SJSA1 (cell line): ENCODE measurements around the gene WDR72. TPM values are rescaled to one million over a fixed set of nuclear protein-coding genes. Genes with fewer than 3 reads are reported as not detected.
A peak's percentile ranks its signal among the peaks of the same experiment; 100 is the strongest.

Experiments
- DNase-seq, 2 experiments: peaks; one replicate each; pipeline ENCODE4 v3.0.0-alpha.2; 2015 to 2020; ENCODE audit warnings: low spot score in 2 of 2, low read depth in 1 of 2
- H3K27ac ChIP-seq: fragments of 250-450 bp; sonication (Bioruptor Pico); 2 replicates; pipeline ENCODE4 v1.5.1; 2020; ENCODE audit warnings: mild to moderate bottlenecking, moderate library complexity
- H3K27me3 ChIP-seq: fragments of 250-450 bp; sonication (Bioruptor Pico); replicated peaks from 2 replicates; pipeline ENCODE4 v1.5.1; 2020; ENCODE audit warnings: mild to moderate bottlenecking, moderate library complexity
- H3K36me3 ChIP-seq: fragments of 250-450 bp; sonication (Bioruptor Pico); 2 replicates; pipeline ENCODE4 v1.5.1; 2020; ENCODE audit warnings: mild to moderate bottlenecking
- H3K4me1 ChIP-seq: fragments of 250-450 bp; sonication (Bioruptor Pico); replicated peaks from 2 replicates; pipeline ENCODE4 v1.6.1; 2021; ENCODE audit warnings: mild to moderate bottlenecking
- H3K4me3 ChIP-seq: fragments of 250-450 bp; sonication (Bioruptor Pico); 2 replicates; pipeline ENCODE4 v1.5.1; 2020; ENCODE audit warnings: mild to moderate bottlenecking
- H3K9me3 ChIP-seq: fragments of 250-450 bp; sonication (Bioruptor Pico); replicated peaks from 2 replicates; pipeline ENCODE4 v1.5.1; 2020; ENCODE audit warnings: mild to moderate bottlenecking
- total RNA-seq: library from RNA; depleted of rRNA; stranded (reverse); fragments of >200 nt; shearing (Covaris generic); gene quantifications from 2 replicates; pipeline ENCODE4 v1.2.3, GENCODE V29; 2014

The WDR72 gene
- total RNA-seq, 1 experiment from 2014 or later = not detected

GRCh38 chr15:53671545-53671944 is 87.9 kb downstream of the WDR72 start:
- Histone ChIP-seq H3K9me3 (no peaks in the 10 kb centered on the region), H3K27me3 (no peaks in the 10 kb centered on the region), H3K27ac (no peak overlapping the region), H3K4me3 (no peak overlapping the region), H3K4me1 (no peaks in the 10 kb centered on the region), H3K36me3 (no peaks in the 10 kb centered on the region)
- DNase-seq = no peak

GRCh38 chr15:53670701-53671100 is 88.8 kb downstream of the WDR72 start:
- no peaks in the 10 kb centered on the region for H3K9me3 ChIP-seq
- no peak overlapping the region for H3K27ac ChIP-seq
- no peak overlapping the region for H3K4me3 ChIP-seq
- no peaks in the 10 kb centered on the region for H3K27me3 ChIP-seq
- no peak for DNase-seq
- no peaks in the 10 kb centered on the region for H3K4me1 ChIP-seq
- no peaks in the 10 kb centered on the region for H3K36me3 ChIP-seq

- H3K4me1 ChIP-seq = no peaks in the 10 kb centered on the region
- H3K27ac ChIP-seq = no peak overlapping the region
- no peaks in the 10 kb centered on the region for H3K27me3 ChIP-seq
- no peak overlapping the region for H3K4me3 ChIP-seq
- no peaks in the 10 kb centered on the region for H3K9me3 ChIP-seq
- no peaks in the 10 kb centered on the region for H3K36me3 ChIP-seq
- DNase-seq = no peak
Observed at GRCh38 chr15:53665930-53666329, 93.5 kb downstream of the WDR72 start.

DNA sequence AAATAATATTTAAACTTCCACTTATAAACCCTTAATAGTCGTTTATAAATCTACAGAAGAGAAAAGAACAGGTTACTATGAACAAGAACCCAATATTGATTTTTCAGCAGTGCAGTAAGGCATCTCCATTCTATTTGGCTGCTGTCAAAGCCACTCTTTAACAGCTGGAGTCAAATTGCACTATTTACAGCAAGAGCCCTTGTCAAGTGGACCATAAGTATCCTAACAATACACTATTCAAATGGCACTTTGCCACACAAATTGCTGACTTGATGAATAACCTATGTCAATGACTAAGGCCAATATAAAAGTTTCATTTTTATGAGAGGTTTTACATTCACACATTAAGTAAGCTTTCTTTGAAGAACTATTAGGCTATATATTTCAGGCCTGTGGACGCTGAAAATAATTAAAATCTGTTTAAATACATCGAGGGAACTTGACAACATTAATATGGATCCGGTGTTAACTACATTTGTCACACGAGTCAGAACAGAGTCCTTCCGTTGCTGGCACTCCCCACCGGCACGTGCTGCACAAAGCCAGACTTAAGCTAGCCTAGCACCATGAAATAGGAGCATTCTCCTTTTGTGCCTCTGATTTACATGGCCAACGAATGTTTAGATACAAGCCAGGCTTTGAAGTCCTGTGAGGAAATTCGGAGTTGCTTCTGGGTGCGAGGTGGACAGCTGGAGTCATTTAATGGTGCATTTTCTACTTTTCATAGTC is 100.5 kb downstream of the WDR72 start:
- H3K4me1 ChIP-seq = no peaks in the 10 kb centered on the region
- H3K27ac ChIP-seq = no peak overlapping the region
- H3K4me3 ChIP-seq = no peak overlapping the region
- no peaks in the 10 kb centered on the region for H3K9me3 ChIP-seq
- no peaks in the 10 kb centered on the region for H3K27me3 ChIP-seq
- H3K36me3 ChIP-seq = no peaks in the 10 kb centered on the region
- DNase-seq = no peak

DNA sequence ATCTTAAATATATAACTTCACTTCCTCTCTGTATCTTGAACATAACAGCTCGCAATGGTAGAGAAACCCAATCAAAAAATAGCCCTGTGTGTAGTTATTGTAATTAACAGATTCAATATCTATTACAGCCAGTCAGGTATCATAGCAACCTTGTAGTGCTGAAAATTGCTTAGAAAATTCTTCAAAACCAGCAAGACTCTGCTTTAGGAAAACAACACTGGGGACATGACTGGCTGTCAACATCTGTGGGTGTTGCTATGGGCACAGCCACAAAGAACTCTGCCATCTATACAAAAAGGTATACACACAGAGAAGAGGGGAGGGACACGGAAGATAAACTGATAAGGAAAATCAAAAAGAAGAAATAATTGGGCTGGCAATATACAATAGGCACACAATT is 101.2 kb downstream of the WDR72 start:
- Histone ChIP-seq H3K4me3 (no peak overlapping the region), H3K27ac (no peak overlapping the region), H3K36me3 (no peaks in the 10 kb centered on the region), H3K27me3 (no peaks in the 10 kb centered on the region), H3K4me1 (no peaks in the 10 kb centered on the region), H3K9me3 (no peaks in the 10 kb centered on the region)
- no peak for DNase-seq

DNA sequence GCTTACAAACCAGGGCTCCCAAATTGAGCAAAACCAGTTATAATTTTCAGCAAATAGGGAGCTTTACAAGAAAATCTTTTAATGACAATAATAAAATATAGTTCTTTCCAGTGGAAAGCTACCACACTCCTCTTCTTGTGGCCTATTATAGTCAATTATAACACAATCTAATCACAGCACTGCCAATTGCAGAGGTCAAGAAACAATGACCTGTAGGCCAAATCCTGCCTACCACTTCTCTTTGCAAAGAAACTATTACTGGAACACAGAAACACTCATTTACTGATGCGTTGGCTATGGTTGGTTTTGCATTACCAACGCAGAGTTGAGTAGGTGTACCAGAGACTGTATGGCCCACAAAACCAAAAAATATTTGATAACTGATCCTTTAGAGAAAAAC is 110.5 kb downstream of the WDR72 start:
- Histone ChIP-seq H3K9me3 (no peaks in the 10 kb centered on the region), H3K4me1 (no peaks in the 10 kb centered on the region), H3K27me3 (no peaks in the 10 kb centered on the region), H3K4me3 (no peak overlapping the region), H3K36me3 (no peaks in the 10 kb centered on the region), H3K27ac (no peak overlapping the region)
- DNase-seq = no peak

- H3K27me3 ChIP-seq = no peaks in the 10 kb centered on the region
- DNase-seq = no peak
- no peak overlapping the region for H3K4me3 ChIP-seq
- H3K27ac ChIP-seq = no peak overlapping the region
- H3K9me3 ChIP-seq = no peaks in the 10 kb centered on the region
- no peaks in the 10 kb centered on the region for H3K36me3 ChIP-seq
- no peaks in the 10 kb centered on the region for H3K4me1 ChIP-seq
Observed at GRCh38 chr15:53644660-53645059, 114.8 kb downstream of the WDR72 start.

DNA sequence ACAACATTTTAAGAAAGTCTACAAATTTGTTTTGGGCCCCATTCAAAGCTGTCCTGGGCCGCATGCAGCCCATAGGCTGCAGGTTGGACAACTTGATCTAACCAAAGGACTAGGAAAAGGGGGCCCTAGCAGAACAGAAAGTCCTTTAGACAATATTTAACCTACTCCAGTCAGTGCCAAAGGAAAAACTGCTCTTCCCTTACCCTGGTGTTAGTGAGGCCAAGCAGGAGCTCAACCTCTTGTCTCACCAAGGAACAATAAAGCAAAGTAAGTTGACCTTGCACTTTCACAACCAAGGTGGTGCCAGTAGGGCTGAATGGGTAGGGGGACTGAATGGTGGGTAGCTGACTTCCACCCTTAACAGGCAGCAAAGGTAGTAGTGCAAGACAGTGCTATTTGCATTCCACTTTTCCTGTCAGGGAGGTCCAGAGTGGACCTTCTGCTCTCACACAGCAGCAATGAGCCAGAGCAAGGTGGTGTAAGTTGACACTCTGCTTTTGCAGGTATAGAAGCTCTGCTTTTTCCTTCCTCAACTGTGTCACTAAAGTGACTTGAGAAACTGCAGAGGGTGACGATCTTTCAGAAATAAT is 124.9 kb downstream of the WDR72 start:
- DNase-seq = no peak
- H3K4me1 ChIP-seq = no peaks in the 10 kb centered on the region
- no peaks in the 10 kb centered on the region for H3K27me3 ChIP-seq
- H3K9me3 ChIP-seq = no peaks in the 10 kb centered on the region
- no peak overlapping the region for H3K27ac ChIP-seq
- no peaks in the 10 kb centered on the region for H3K36me3 ChIP-seq
- H3K4me3 ChIP-seq = no peak overlapping the region

GRCh38 chr15:53627279-53627678 is 132.2 kb downstream of the WDR72 start:
- H3K9me3 ChIP-seq = no peaks in the 10 kb centered on the region
- no peak for DNase-seq
- H3K36me3 ChIP-seq = no peaks in the 10 kb centered on the region
- no peak overlapping the region for H3K27ac ChIP-seq
- no peaks in the 10 kb centered on the region for H3K4me1 ChIP-seq
- H3K27me3 ChIP-seq = no peaks in the 10 kb centered on the region
- H3K4me3 ChIP-seq = no peak overlapping the region

- H3K27me3 ChIP-seq = no peaks in the 10 kb centered on the region
- H3K36me3 ChIP-seq = no peaks in the 10 kb centered on the region
- H3K4me3 ChIP-seq = no peak overlapping the region
- no peaks in the 10 kb centered on the region for H3K4me1 ChIP-seq
- no peaks in the 10 kb centered on the region for H3K9me3 ChIP-seq
- no peak overlapping the region for H3K27ac ChIP-seq
- DNase-seq = no peak
Observed at GRCh38 chr15:53625962-53626845, 133.3 kb downstream of the WDR72 start.

- H3K9me3 ChIP-seq = no peaks in the 10 kb centered on the region
Observed at GRCh38 chr15:53625260-53625659, 134.2 kb downstream of the WDR72 start.

GRCh38 chr15:53618461-53618860 is 141.0 kb downstream of the WDR72 start:
- Histone ChIP-seq H3K27me3 (no peaks in the 10 kb centered on the region), H3K36me3 (no peaks in the 10 kb centered on the region), H3K4me3 (no peak overlapping the region), H3K4me1 (no peaks in the 10 kb centered on the region), H3K27ac (no peak overlapping the region), H3K9me3 (no peaks in the 10 kb centered on the region)
- DNase-seq = no peak

More at GRCh38 chr15:53625260-53625659, 134.2 kb downstream of the WDR72 start:
- no peak overlapping the region for H3K4me3 ChIP-seq
- no peak overlapping the region for H3K27ac ChIP-seq
- no peak for DNase-seq
- no peaks in the 10 kb centered on the region for H3K36me3 ChIP-seq
- H3K4me1 ChIP-seq = no peaks in the 10 kb centered on the region
- no peaks in the 10 kb centered on the region for H3K27me3 ChIP-seq

DNA sequence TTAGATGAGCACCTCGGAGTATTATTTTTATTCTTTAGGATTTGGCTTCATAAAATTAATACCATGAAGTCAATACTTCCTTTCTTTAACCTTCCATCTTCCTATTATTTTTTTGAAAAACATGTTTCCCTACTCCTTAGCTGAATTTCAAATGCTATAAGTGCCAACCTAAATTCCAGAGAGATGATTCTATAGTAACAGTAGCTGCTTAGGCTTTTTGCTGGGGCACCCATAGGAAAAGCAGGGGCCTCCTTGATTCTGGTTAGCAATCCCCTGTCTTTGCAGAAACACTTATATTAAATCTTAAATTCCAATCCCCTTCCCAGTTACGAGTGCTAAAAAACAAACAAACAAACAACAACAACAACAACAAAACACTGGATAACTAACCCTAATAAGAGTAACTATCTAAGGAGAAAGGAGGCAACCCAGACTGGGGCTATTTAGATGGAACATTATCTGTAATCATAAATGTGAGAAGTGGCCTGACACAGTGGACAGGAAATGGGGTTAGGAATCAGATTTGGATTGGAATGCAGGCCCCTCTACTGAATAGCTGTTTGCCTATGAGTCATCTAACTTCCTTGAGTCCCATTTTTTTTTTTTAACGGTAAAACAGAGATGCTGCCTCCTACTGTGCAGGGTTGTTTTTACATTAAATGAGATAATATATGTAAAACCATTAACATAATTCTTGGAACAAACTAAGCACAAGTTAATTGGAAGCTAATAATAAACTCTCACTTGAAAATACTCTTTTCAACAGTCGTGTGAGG is 148.1 kb downstream of the WDR72 start:
- Histone ChIP-seq H3K4me1 (peaks cover 17% of the 10 kb centered on the region), H3K9me3 (no peaks in the 10 kb centered on the region), H3K36me3 (no peaks in the 10 kb centered on the region), H3K4me3 (no peak overlapping the region), H3K27me3 (no peaks in the 10 kb centered on the region; the same call in 1 of the 2 replicates), H3K27ac (peak overlapping the region; percentile 31)
- peak in 1 of 2 experiments; percentile 25 for DNase-seq
